ENCODE results near the gene SHB.
A peak's percentile ranks its signal among the peaks of the same experiment; 100 is the strongest.
"Not testable (repeated sequence)": the region's sequence is repeated elsewhere in the genome, so short reads cannot be mapped to it uniquely, and the experiment has no call there.

The SHB gene

GRCh38 chr9:37913480-37914153, 155.4 kb downstream of the SHB start:
- no peaks in the 10 kb centered on the region for H3K27me3 ChIP-seq (replicated peaks; ENCODE audit: control insufficient read depth, insufficient read depth, low read length)
- peak; percentile 94 for TF ChIP-seq CTCF (IDR thresholded peaks at IDR 0.05; ENCODE audit: insufficient read depth, low read length, poor library complexity, severe bottlenecking)
- peak; percentile 53 for DNase-seq (ENCODE audit: extremely low read depth, insufficient read length)
- no peaks in the 10 kb centered on the region; the same call in 1 of the 2 replicates for H3K36me3 ChIP-seq (ENCODE audit: control insufficient read depth, insufficient read depth, low read length)
- no peak overlapping the region for H3K4me3 ChIP-seq (replicated peaks; ENCODE audit: low read depth, low read length)

- H3K36me3 ChIP-seq (ENCODE audit: control insufficient read depth, insufficient read depth, low read length), result no peaks in the 10 kb centered on the region
- no peak for DNase-seq (ENCODE audit: extremely low read depth, insufficient read length)
- H3K4me3 ChIP-seq (replicated peaks; ENCODE audit: low read depth, low read length), result peak overlapping the region; percentile 57
- TF ChIP-seq CTCF (IDR thresholded peaks at IDR 0.05; ENCODE audit: insufficient read depth, low read length, poor library complexity, severe bottlenecking), result no peak
- no peaks in the 10 kb centered on the region for H3K27me3 ChIP-seq (replicated peaks; ENCODE audit: control insufficient read depth, insufficient read depth, low read length)
Measured at GRCh38 chr9:37911271-37911681, 157.8 kb downstream of the SHB start.

GRCh38 chr9:37910271-37910670, 158.8 kb downstream of the SHB start:
- Histone ChIP-seq H3K27me3 (replicated peaks; ENCODE audit: control insufficient read depth, insufficient read depth, low read length) (no peaks in the 10 kb centered on the region), H3K4me3 (replicated peaks; ENCODE audit: low read depth, low read length) (no peak overlapping the region), H3K36me3 (ENCODE audit: control insufficient read depth, insufficient read depth, low read length) (no peaks in the 10 kb centered on the region)
- DNase-seq (ENCODE audit: extremely low read depth, insufficient read length), result no peak
- TF ChIP-seq CTCF (IDR thresholded peaks at IDR 0.05; ENCODE audit: insufficient read depth, low read length, poor library complexity, severe bottlenecking), result no peak

GRCh38 chr9:37909836-37910235, 159.2 kb downstream of the SHB start:
- DNase-seq (ENCODE audit: extremely low read depth, insufficient read length); H3K27me3 ChIP-seq (replicated peaks; ENCODE audit: control insufficient read depth, insufficient read depth, low read length); H3K4me3 ChIP-seq (replicated peaks; ENCODE audit: low read depth, low read length): not testable (repeated sequence)

GRCh38 chr9:37909326-37909725, 159.7 kb downstream of the SHB start:
- H3K27me3 ChIP-seq (replicated peaks; ENCODE audit: control insufficient read depth, insufficient read depth, low read length), result no peaks in the 10 kb centered on the region
- TF ChIP-seq CTCF (IDR thresholded peaks at IDR 0.05; ENCODE audit: insufficient read depth, low read length, poor library complexity, severe bottlenecking), result no peak
- no peak for DNase-seq (ENCODE audit: extremely low read depth, insufficient read length)
- H3K4me3 ChIP-seq (replicated peaks; ENCODE audit: low read depth, low read length), result no peak overlapping the region
- H3K36me3 ChIP-seq (ENCODE audit: control insufficient read depth, insufficient read depth, low read length), result no peaks in the 10 kb centered on the region

More at GRCh38 chr9:37909836-37910235, 159.2 kb downstream of the SHB start:
- not testable (repeated sequence) for H3K36me3 ChIP-seq (ENCODE audit: control insufficient read depth, insufficient read depth, low read length)

GRCh38 chr9:37908698-37909186, 160.3 kb downstream of the SHB start:
- no peak for DNase-seq (ENCODE audit: extremely low read depth, insufficient read length)
- no peaks in the 10 kb centered on the region for H3K36me3 ChIP-seq (ENCODE audit: control insufficient read depth, insufficient read depth, low read length)
- TF ChIP-seq CTCF (IDR thresholded peaks at IDR 0.05; ENCODE audit: insufficient read depth, low read length, poor library complexity, severe bottlenecking), result no peak
- H3K4me3 ChIP-seq (replicated peaks; ENCODE audit: low read depth, low read length), result no peak overlapping the region
- no peaks in the 10 kb centered on the region for H3K27me3 ChIP-seq (replicated peaks; ENCODE audit: control insufficient read depth, insufficient read depth, low read length)

All from GM06990 (cell line).